HEK293 (cell line): ENCODE measurements around the gene TNFRSF6B.
A peak's percentile ranks its signal among the peaks of the same experiment; 100 is the strongest.

Source experiments
- CTCF ChIA-PET: fragments of 350-600 bp; formaldehyde crosslinking; extraction: SDS; loops from one replicate; lab custom pipeline; 2021; ENCODE audit warnings: antibody characterized with exemption; lab: Yijun Ruan, JAX
- POLR2A ChIA-PET: fragments of 300-600 bp; formaldehyde crosslinking; extraction: SDS; loops from one replicate; lab custom pipeline; 2020; ENCODE audit warnings: antibody characterized with exemption, inconsistent platforms; lab: Yijun Ruan, JAX
- H3K27ac ChIP-seq: fragments of 200-500 bp; sonication (Bioruptor generic); 2 replicates; pipeline ENCODE4 v1.5.1; 2014; ENCODE audit warnings: low read depth, low read length, control low read depth, inconsistent platforms; ENCODE audit errors: extremely low read depth
- H3K36me3 ChIP-seq, 2 experiments: fragments of 200-500 bp in 1 of 2; sonication (Bioruptor generic) in 1 of 2; 1 replicate in 1 of 2; 2 replicates in 1 of 2; pipeline ENCODE4 v1.5.1; 2014 to 2017; ENCODE audit warnings: inconsistent platforms in 2 of 2, low read length in 2 of 2; ENCODE audit not compliant: control insufficient read depth in 2 of 2, insufficient read depth in 1 of 2
- H3K4me1 ChIP-seq: fragments of 200-500 bp; sonication (Bioruptor generic); 2 replicates; pipeline ENCODE4 v1.5.1; 2014; ENCODE audit warnings: mild to moderate bottlenecking, low read length, inconsistent platforms; ENCODE audit not compliant: control insufficient read depth, insufficient read depth
- H3K4me3 ChIP-seq: 2 replicates; pipeline ENCODE4 v1.5.1; 2011; ENCODE audit warnings: low read depth, mild to moderate bottlenecking, control low read depth, low read length, moderate library complexity
- H3K9me3 ChIP-seq: fragments of 200-500 bp; sonication (Bioruptor generic); 2 replicates; pipeline ENCODE4 v1.5.1; 2014; ENCODE audit warnings: low read depth, low read length, inconsistent platforms; ENCODE audit not compliant: control insufficient read depth, insufficient read depth
- KLF8 ChIP-seq: fragments of 450-650 bp; formaldehyde crosslinking; IDR thresholded peaks from 2 replicates; pipeline ENCODE4 v1.5.1; 2016; ENCODE audit warnings: missing biosample characterization, missing genetic modification characterization
- KLF9 ChIP-seq: fragments of 450-650 bp; formaldehyde crosslinking; IDR thresholded peaks from 2 replicates; pipeline ENCODE4 v1.5.1; 2016; ENCODE audit warnings: missing biosample characterization, missing genetic modification characterization, low read depth
- SCRT2 ChIP-seq: fragments of 450-650 bp; formaldehyde crosslinking; IDR thresholded peaks from 2 replicates; pipeline ENCODE4 v1.5.1; 2016; ENCODE audit warnings: missing biosample characterization, missing genetic modification characterization
- SETDB1 ChIP-seq: IDR thresholded peaks from one replicate; pipeline ENCODE4 v1.6.1; 2017; ENCODE audit warnings: mild to moderate bottlenecking, low read length, moderate library complexity, mixed read lengths; ENCODE audit not compliant: insufficient read length
- SP7 ChIP-seq: fragments of 450-650 bp; formaldehyde crosslinking; IDR thresholded peaks from 2 replicates; pipeline ENCODE4 v1.5.1; 2016; ENCODE audit warnings: missing biosample characterization, missing genetic modification characterization
- ZBTB7A ChIP-seq: fragments of 450-650 bp; formaldehyde crosslinking; IDR thresholded peaks from 2 replicates; pipeline ENCODE4 v1.5.1; 2016; ENCODE audit warnings: low read depth, missing biosample characterization, missing genetic modification characterization
- ZFP3 ChIP-seq: fragments of 450-650 bp; formaldehyde crosslinking; IDR thresholded peaks from 2 replicates; pipeline ENCODE4 v1.5.1; 2016; ENCODE audit warnings: low read depth, missing biosample characterization, missing genetic modification characterization
- ZIC2 ChIP-seq: fragments of 450-650 bp; formaldehyde crosslinking; IDR thresholded peaks from 2 replicates; pipeline ENCODE4 v1.5.1; 2016; ENCODE audit warnings: missing biosample characterization, missing genetic modification characterization
- ZNF157 ChIP-seq: fragments of 450-650 bp; formaldehyde crosslinking; IDR thresholded peaks from 2 replicates; pipeline ENCODE4 v1.5.1; 2016; ENCODE audit warnings: missing biosample characterization, missing genetic modification characterization
- ZNF16 ChIP-seq: fragments of 450-650 bp; formaldehyde crosslinking; IDR thresholded peaks from 2 replicates; pipeline ENCODE4 v1.5.1; 2016; ENCODE audit warnings: low read depth, missing biosample characterization, missing genetic modification characterization
- ZNF2 ChIP-seq: fragments of 450-650 bp; formaldehyde crosslinking; IDR thresholded peaks from 2 replicates; pipeline ENCODE4 v1.5.1; 2016; ENCODE audit warnings: missing biosample characterization, missing genetic modification characterization
- ZNF24 ChIP-seq: fragments of 450-650 bp; formaldehyde crosslinking; IDR thresholded peaks from 2 replicates; pipeline ENCODE4 v1.5.1; 2016; ENCODE audit warnings: missing biosample characterization, missing genetic modification characterization
- ZNF248 ChIP-seq: fragments of 450-650 bp; formaldehyde crosslinking; IDR thresholded peaks from 2 replicates; pipeline ENCODE4 v1.5.1; 2017; ENCODE audit warnings: missing biosample characterization, missing genetic modification characterization
- ZNF391 ChIP-seq: fragments of 450-650 bp; formaldehyde crosslinking; IDR thresholded peaks from 2 replicates; pipeline ENCODE4 v1.5.1; 2016; ENCODE audit warnings: low read depth, missing biosample characterization, missing genetic modification characterization, borderline replicate concordance
- ZNF426 ChIP-seq: fragments of 450-650 bp; formaldehyde crosslinking; IDR thresholded peaks from 2 replicates; pipeline ENCODE4 v1.5.1; 2017; ENCODE audit warnings: missing biosample characterization, missing genetic modification characterization, mild to moderate bottlenecking, inconsistent platforms, moderate library complexity
- ZNF501 ChIP-seq: fragments of 450-650 bp; formaldehyde crosslinking; IDR thresholded peaks from 2 replicates; pipeline ENCODE4 v1.5.1; 2016; ENCODE audit warnings: missing biosample characterization, missing genetic modification characterization
- ZNF555 ChIP-seq: fragments of 450-650 bp; formaldehyde crosslinking; conservative IDR thresholded peaks from 2 replicates; pipeline ENCODE4 v1.5.1; 2017; ENCODE audit warnings: missing biosample characterization, mild to moderate bottlenecking, missing genetic modification characterization, inconsistent platforms
- ZNF560 ChIP-seq: fragments of 450-650 bp; formaldehyde crosslinking; IDR thresholded peaks from 2 replicates; pipeline ENCODE4 v1.5.1; 2017; ENCODE audit warnings: missing biosample characterization, missing genetic modification characterization, borderline replicate concordance
- ZNF785 ChIP-seq: fragments of 450-650 bp; formaldehyde crosslinking; IDR thresholded peaks from 2 replicates; pipeline ENCODE4 v1.5.1; 2016; ENCODE audit warnings: missing biosample characterization, missing genetic modification characterization
- ZNF791 ChIP-seq: fragments of 450-650 bp; formaldehyde crosslinking; IDR thresholded peaks from 2 replicates; pipeline ENCODE4 v1.5.1; 2016; ENCODE audit warnings: missing biosample characterization, missing genetic modification characterization
- TF ChIP-seq, protein P1 (sequence below): fragments of 450-650 bp; formaldehyde crosslinking; IDR thresholded peaks from 2 replicates; pipeline ENCODE4 v1.5.1; 2016; ENCODE audit warnings: missing biosample characterization, missing genetic modification characterization, borderline replicate concordance
- TF ChIP-seq, protein P2 (sequence below): fragments of 450-650 bp; formaldehyde crosslinking; IDR thresholded peaks from 2 replicates; pipeline ENCODE4 v1.5.1; 2016; ENCODE audit warnings: missing biosample characterization, missing genetic modification characterization

TNFRSF6B gene

DNA sequence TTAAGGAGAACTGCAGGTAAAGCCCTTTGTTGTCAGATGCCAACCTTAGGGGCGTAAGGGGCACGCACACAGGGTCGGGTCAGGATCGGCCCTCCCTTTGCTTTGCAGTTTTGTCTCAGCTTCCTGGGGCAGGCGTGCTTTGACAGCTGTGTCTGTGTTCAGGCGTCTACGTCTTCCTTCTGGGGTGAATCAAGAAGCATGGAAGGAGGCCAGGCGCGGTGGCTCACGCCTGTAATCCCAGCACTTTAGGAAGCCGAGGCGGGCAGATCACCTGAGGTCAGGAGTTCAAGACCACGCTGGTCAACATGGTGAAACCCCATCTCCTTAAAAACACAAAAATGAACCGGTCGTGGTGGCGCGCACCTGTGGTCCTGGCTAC is 12.7 kb downstream of the TNFRSF6B start:
- Histone ChIP-seq H3K4me3 (peak overlapping the region; percentile 81), H3K27ac (no peak overlapping the region), H3K36me3 (peaks cover 43 to 70% of the 10 kb centered on the region in 2 experiments), H3K4me1 (0 out of 2 replicates have a peak, but pooled peaks cover 3% of the 10 kb centered on the region), H3K9me3 (no peaks in the 10 kb centered on the region)
- ChIA-PET CTCF (interaction anchor here (0.7 to 0.8 kb wide), 2 partner anchors 25 to 737 kb away, joined by 3 to 4 read pairs; no protein-coding TSS in a partner anchor), POLR2A (interaction anchor here (1.5 to 1.7 kb wide), 2 partner anchors 10 to 16 kb away, joined by 4 to 8 read pairs; no protein-coding TSS in a partner anchor)
- no peak for TF ChIP-seq ZNF426 (tag by site-specific recombination)
- TF ChIP-seq ZNF391 (tag by site-specific recombination) = no peak
- no peak for TF ChIP-seq ZNF785 (tag by site-specific recombination)

DNA sequence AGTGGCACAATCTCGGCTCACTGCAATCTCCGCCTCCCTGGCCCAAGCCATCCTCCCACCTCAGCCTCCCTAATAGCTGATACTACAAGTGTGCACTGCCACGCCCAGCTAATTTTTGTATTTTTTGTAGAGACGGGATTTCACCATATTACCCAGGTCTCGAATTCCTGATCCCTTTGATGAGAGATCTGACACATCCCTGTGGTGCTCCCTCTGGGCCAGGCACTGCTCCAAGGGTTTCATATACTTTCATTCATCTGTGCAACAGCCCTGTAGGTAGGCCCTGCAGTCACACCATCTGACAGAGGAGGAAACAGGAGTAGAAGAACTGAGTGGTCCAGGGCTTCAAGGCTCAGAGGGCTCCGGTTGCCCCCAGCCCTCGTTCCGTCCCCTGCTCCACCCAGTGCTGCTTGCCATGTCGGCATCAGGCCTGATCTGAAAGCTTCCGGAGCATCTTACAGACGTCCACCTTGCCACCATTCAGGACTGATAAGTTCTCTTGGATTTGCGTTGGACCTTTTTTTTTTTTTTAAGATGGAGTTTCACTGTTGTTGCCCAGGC is 14.7 kb downstream of the TNFRSF6B start:
- 0 out of 2 replicates have a peak, but pooled peaks cover 3% of the 10 kb centered on the region for H3K4me1 ChIP-seq
- no peaks in the 10 kb centered on the region for H3K9me3 ChIP-seq
- peaks cover 44 to 67% of the 10 kb centered on the region in 2 experiments for H3K36me3 ChIP-seq
- CTCF ChIA-PET = interaction anchor here (0.6 kb wide), 1 partner anchor 358 kb away, joined by 6 read pairs; no protein-coding TSS in a partner anchor
- no peak overlapping the region for H3K27ac ChIP-seq
- H3K4me3 ChIP-seq = no peak overlapping the region
- no peak for TF ChIP-seq ZNF16
- TF ChIP-seq ZIC2 = no peak
- POLR2A ChIA-PET = no interaction called here

DNA sequence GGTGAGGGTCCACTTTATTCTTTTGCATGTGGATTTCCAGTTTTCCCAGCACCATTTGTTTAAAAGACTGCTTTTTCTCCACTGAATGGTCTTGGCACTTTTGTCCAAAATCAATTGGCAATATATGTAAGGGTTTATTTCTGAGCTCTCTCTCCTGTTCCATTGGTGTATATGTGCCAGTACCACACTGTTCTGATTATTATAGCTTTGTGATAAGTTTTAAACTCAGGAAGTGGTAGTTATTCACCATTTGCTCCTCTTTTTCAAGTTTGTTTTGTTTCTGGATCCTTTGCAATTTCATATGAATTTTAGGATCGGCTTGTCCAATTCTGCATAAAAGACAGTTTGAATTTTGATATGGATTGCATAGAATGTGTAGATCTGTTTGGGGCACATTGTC is 15.7 kb downstream of the TNFRSF6B start:
- Histone ChIP-seq H3K9me3 (no peaks in the 10 kb centered on the region), H3K4me3 (no peak overlapping the region), H3K36me3 (peaks cover 47 to 70% of the 10 kb centered on the region in 2 experiments), H3K4me1 (0 out of 2 replicates have a peak, but pooled peaks cover 3% of the 10 kb centered on the region), H3K27ac (no peak overlapping the region)
- ChIA-PET POLR2A (no interaction called here), CTCF (interaction anchor here (0.7 kb wide), 1 partner anchor 298 kb away, joined by 5 read pairs; no protein-coding TSS in a partner anchor)
- TF ChIP-seq ZBTB7A (tag by site-specific recombination) = no peak
- TF ChIP-seq, protein P1, sequence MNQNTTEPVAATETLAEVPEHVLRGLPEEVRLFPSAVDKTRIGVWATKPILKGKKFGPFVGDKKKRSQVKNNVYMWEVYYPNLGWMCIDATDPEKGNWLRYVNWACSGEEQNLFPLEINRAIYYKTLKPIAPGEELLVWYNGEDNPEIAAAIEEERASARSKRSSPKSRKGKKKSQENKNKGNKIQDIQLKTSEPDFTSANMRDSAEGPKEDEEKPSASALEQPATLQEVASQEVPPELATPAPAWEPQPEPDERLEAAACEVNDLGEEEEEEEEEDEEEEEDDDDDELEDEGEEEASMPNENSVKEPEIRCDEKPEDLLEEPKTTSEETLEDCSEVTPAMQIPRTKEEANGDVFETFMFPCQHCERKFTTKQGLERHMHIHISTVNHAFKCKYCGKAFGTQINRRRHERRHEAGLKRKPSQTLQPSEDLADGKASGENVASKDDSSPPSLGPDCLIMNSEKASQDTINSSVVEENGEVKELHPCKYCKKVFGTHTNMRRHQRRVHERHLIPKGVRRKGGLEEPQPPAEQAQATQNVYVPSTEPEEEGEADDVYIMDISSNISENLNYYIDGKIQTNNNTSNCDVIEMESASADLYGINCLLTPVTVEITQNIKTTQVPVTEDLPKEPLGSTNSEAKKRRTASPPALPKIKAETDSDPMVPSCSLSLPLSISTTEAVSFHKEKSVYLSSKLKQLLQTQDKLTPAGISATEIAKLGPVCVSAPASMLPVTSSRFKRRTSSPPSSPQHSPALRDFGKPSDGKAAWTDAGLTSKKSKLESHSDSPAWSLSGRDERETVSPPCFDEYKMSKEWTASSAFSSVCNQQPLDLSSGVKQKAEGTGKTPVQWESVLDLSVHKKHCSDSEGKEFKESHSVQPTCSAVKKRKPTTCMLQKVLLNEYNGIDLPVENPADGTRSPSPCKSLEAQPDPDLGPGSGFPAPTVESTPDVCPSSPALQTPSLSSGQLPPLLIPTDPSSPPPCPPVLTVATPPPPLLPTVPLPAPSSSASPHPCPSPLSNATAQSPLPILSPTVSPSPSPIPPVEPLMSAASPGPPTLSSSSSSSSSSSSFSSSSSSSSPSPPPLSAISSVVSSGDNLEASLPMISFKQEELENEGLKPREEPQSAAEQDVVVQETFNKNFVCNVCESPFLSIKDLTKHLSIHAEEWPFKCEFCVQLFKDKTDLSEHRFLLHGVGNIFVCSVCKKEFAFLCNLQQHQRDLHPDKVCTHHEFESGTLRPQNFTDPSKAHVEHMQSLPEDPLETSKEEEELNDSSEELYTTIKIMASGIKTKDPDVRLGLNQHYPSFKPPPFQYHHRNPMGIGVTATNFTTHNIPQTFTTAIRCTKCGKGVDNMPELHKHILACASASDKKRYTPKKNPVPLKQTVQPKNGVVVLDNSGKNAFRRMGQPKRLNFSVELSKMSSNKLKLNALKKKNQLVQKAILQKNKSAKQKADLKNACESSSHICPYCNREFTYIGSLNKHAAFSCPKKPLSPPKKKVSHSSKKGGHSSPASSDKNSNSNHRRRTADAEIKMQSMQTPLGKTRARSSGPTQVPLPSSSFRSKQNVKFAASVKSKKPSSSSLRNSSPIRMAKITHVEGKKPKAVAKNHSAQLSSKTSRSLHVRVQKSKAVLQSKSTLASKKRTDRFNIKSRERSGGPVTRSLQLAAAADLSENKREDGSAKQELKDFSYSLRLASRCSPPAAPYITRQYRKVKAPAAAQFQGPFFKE = no peak
- TF ChIP-seq ZNF24 = no peak
- TF ChIP-seq ZNF157 (tag by site-specific recombination) = no peak
- peak; percentile 15 for TF ChIP-seq SETDB1
- no peak for TF ChIP-seq ZNF560
- no peak for TF ChIP-seq KLF9 (tag by site-specific recombination)
- TF ChIP-seq ZNF791 (tag by site-specific recombination) = no peak
- TF ChIP-seq ZNF501 = no peak
- no peak for TF ChIP-seq ZFP3 (tag by site-specific recombination)
- TF ChIP-seq ZNF2 (tag by site-specific recombination) = no peak
- TF ChIP-seq ZNF555 = no peak
- no peak for TF ChIP-seq SP7
- TF ChIP-seq, protein P2, sequence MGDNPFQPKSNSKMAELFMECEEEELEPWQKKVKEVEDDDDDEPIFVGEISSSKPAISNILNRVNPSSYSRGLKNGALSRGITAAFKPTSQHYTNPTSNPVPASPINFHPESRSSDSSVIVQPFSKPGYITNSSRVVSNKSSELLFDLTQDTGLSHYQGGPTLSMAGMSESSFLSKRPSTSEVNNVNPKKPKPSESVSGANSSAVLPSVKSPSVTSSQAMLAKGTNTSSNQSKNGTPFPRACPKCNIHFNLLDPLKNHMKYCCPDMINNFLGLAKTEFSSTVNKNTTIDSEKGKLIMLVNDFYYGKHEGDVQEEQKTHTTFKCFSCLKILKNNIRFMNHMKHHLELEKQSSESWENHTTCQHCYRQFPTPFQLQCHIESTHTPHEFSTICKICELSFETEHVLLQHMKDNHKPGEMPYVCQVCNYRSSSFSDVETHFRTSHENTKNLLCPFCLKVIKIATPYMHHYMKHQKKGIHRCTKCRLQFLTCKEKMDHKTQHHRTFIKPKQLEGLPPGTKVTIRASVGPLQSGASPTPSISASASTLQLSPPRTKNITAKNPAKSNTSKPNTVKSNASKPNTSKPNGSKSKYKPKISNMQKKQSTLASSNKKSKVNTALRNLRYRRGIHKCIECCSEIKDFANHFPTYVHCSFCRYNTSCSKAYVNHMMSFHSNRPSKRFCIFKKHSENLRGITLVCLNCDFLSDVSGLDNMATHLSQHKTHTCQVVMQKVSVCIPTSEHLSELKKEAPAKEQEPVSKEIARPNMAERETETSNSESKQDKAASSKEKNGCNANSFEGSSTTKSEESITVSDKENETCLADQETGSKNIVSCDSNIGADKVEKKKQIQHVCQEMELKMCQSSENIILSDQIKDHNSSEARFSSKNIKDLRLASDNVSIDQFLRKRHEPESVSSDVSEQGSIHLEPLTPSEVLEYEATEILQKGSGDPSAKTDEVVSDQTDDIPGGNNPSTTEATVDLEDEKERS (tag by site-specific recombination) = peak; percentile 88
- no peak for TF ChIP-seq SCRT2 (tag by site-specific recombination)
- TF ChIP-seq ZNF248 (tag by site-specific recombination) = no peak
- TF ChIP-seq KLF8 (tag by site-specific recombination) = no peak
